Stimulated activated CD8-positive, alpha-beta memory T cell treated with anti-CD3 and anti-CD28 coated beads, Interleukin-2, amount 100 ng/mL, for 48 hours (primary cell): ENCODE results near the gene DHRS13.

Experiments used
- DNase-seq, 2 donors: peaks; one replicate each; pipeline ENCODE4 v3.0.0-alpha.2; 2020; ENCODE audit warnings: low read depth in 2 of 2

Gene DHRS13, protein sequence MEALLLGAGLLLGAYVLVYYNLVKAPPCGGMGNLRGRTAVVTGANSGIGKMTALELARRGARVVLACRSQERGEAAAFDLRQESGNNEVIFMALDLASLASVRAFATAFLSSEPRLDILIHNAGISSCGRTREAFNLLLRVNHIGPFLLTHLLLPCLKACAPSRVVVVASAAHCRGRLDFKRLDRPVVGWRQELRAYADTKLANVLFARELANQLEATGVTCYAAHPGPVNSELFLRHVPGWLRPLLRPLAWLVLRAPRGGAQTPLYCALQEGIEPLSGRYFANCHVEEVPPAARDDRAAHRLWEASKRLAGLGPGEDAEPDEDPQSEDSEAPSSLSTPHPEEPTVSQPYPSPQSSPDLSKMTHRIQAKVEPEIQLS

DNA sequence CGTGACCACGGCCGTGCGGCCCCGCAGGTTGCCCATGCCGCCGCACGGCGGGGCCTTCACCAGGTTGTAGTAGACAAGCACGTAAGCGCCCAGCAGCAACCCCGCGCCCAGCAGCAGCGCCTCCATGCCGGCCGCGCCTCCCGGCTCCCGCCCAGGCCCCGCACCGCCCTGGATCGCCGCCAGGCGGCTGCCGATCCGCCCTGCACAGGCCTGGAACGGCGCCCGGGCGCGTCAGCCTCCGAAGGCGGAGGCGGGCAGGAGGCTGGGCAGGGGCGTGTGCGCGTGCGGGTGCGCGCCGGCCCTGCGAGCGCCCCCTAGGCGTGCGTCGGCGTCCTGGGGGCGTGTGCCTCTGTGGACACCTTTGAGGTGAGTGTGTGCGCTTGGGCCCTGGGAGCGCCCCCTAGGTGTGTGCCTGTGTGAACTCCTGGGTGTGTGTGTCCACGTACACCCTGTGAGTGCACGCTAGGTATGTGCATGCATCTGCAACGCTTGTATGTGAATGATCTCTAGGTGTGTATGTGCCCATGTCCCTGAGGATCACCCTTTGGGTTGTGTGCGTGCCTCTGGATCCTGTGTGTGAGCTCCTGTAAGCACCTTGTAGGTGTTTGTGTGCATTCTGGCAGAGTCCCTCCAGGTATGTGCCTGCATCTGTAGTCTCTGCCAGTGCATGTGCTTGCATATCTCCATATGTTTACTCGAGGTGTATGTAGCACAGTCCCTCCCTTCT, at the start of gene DHRS13:
DHRS13 (minus strand) TSS at position 261 of the 727 bp plus-strand sequence; CDS start at position 126, 135 bp downstream.
- DNase-seq = peak; percentile 87 to 94

DNA sequence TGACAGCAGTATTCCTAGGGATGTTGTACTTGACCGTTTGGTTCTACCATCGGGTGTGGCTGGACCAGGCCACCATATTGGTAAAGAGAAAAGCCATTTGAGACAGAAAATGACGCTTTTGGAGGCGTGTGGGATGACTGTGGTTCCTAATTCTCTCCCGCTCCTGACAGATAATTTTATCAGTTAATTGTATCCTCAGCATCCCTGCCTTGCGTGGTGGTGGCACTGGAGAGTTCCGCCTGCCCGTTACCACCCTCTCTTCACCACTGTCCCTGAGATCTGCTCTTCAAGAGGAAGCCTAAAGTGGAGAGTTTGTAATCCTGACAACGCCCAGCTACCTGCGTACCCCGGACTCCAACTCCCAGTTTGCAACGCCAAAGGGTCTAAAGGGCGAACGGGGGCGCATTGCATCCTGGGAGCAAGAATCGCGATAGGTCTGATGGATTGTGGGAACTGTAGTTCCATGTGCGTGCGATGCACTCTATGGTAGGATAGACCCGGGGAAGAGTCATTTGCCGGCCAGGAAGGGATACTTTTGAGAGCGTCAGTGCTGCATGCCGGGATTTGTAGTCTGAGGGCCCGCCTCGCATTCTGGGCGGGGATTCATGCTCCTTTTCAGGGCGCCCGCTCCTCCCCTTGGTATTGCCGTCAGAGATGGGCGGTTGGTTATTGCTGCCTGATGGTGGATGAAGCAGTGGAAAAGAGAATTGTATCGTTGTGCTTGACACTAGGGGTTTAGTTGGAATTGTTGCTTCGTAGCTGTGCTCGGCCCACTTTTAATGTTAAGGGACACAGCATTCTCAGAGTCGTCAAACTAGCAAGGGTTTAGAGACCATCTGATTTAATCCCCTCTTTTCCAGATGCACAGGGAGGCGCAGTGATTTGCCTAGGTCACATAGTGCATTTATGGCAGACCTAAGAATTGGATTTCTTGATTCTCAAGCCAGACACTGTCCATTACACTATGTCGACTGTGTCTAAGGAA, 49.4 kb upstream of the DHRS13 start:
- DNase-seq = peak; percentile 84 to 91

DNA sequence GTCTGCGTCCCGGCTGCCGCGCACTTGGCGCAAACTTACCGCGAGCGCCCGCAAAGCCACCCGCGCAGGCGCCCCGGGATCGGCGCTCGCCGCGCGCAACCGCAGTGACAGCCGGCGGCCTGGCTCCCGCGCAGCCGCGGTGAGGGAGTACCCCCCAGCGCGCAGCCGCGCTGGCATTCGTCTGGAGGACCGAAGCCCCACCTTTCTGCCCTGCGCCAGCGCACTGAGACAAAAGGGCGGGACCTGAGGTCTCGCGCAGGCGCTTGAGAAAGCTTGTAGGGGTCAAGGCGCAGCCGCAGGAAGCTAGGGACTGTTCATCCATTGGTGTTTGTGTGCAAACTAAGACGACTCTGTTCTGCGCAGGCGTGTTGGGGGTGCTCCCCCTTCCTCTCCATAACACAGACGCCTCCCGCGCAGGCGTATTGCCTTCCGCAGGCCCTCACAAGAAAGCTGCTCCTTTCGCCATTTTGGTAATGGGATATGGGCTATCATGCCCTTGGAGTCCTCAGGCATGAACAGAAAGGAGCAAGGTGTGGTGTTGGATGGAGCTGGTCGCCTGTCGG, 48.6 kb upstream of the DHRS13 start, which contains the start of gene PHF12:
PHF12 (minus strand) TSS at position 91 of the 563 bp plus-strand sequence. CDS start 558 bp downstream, outside the sequence.
- DNase-seq = peak; percentile 99

DNA sequence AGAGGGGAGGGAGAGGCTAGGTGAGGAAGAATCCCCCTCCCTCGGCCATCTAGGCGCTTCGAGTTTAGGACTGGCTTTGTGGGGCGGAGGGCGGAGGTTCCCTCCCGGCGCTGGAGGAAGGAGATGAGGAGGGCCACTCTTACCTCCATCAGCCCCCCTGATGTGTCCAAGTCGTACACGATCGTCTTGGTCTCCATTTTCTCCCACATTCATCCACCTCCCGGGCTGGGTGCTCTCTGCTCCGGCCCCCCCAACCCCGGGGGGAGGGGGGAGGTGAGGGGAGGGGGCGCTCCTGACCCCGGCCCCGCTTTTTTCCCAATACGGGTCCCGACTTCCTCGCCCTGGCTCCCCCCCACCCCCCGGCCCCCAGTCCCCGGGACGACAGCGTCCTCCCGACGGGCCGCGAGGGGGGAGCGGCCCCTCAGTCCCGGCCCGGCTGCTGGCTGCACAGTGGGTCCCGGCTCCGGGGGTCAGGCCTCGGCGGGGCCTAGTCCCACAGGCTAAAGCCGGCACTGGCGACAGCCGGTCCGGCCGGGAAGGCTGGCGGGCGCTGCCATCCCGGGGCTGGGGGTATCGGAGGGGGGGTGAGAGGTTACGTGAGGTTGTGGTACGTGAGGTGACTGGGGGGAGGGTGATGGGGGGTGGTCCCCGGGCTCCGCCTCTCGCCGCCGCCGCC, 48.0 kb upstream of the DHRS13 start:
- no peak for DNase-seq

DNA sequence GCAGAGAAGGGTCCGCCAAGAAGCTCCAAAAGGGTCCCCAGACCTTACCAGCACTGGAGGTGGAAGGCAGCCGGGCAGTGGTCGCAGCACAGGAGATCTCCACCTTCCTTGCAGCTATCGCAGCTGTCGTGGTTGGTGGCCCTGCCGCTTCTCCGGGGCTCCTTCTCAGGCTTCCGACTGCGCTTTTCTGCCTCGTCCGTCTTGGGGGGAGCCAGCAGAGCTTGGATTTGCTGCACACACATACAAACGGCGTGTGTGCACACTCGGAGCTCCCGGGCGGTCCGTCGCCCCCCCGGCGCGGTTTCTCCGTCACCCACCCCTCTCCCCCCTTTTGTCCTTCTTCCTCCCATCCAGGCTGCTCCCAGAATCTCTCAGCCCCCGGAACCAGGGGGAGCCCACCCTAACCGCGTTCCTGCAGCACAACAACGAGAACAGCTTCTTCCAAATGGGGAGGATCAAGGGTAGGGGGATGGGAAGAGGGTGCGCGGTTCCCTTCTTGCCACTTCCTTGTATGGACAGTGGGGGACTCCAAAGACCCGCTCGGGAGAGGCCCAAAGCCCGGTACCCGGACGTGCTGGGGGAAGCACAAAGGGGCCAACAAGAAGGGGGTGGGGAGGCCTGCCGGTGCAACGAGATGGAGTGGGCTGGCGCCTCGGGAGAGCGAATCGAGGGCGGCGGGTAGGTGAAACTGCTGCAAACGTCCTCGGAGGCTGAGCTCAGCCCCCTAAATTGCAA, 47.3 kb upstream of the DHRS13 start:
- peak in 1 of 2 donors; percentile 32 for DNase-seq

DNA sequence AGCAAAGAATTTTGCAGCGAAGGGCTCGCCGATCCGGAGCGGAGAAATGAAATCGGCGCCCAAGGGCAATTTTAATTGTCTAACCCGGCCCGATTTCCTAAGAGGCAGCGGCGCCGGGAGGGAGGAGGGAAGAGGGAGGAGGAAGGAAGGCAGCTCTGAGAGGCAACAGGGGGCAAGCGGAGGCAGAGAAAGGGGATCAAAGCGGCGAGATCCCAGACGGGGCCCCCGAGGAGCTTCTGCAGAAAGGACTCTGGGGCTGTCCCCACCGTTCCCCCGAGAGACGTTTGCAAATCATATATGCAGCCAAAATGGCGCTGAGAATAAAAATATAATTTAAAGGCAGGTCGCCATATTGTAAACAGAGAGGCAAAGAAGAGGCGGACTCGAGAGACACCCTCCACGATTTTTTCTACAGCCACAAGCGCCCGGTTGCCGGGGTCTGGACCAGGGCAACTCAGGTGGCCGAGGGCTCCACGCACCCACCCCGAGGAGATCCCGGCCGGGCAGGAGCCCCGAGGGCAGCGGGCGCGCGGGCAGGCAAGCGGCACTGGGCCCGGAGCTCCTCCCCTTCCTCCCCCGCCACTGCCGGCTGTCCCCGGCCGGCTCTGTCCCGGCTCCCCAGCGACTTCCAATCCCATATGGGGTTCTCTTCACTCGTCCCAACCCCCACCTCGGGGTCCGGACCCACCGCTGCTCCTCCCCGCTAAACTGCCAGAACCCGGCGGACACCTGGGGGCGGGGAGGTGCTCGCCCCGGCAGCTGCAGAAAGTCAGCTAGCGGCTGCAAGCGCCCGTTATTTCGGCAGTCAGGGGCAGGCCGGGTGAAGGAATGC, 46.5 kb upstream of the DHRS13 start:
- peak; percentile 36 to 56 for DNase-seq

DNA sequence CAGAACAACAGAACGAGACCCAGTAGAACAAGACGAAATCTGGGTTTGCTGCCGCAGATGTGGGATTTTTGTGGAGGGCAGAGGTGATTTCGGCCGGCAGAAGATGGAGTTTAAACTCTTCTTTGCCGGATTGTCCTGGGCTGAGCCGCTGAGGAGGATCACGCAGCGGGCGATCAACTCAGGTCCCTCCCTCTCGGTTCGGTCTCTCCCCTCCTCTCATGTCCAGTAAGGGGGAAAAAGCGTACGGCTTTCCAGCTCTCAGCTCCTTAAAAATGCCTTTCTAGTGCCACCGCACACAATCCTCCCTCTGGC, 46.0 kb upstream of the DHRS13 start:
- no peak for DNase-seq

DNA sequence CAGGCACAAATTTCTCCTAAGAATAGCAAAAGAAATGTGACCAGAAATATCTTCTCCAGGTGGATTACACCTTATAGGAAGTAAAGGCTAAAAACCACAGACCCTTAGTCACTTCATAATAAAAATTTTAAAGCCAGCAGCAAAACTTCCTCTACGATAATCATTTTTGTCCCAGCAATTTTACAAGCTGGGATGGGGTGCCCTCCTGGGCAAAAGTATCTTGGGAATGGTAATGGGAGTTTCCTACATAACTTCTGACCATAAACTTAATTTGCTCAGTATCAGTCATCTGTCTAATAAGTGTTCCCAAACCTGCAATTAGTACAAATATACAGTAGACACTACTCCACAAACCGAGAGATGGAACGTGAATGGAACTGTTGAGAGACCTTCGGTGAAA, 45.5 kb upstream of the DHRS13 start:
- no peak for DNase-seq

DNA sequence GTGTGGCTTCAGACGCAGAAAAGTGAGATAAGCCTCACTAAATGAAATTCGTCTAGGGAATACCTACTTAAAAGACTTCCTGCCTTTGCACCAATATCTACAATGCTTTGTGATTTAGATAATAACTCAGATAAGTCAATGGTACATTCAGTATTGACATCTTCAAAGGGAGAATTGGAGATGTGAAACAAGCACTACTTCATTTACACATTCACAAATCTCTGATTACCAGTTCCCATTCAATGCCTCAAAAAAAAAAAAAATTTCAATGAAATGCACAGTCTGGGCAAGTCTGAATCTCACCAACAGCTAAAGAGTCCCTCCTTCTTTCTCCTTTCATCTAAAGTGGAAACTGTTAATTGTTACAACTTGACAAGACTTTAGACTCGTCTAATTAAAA, 44.8 kb upstream of the DHRS13 start:
- DNase-seq = no peak

DNA sequence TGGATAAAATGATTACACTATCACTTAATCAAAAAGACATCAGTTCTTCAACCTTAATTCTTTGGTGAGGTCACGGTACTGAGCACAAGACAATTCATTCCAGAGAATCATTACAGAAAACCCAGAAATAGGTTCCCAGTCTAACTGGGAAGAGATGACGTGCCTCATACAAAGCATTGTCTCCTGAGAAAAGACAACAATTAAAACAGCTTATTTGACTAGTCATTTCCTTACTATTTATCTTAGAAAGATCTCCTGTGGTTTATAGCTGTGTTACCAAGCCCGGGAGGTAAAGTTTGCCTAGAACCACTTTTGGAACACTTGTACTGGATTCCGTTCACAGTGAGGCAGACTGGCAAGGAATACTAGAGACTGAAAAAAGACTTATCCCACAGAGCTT, 43.4 kb upstream of the DHRS13 start:
- no peak for DNase-seq

DNA sequence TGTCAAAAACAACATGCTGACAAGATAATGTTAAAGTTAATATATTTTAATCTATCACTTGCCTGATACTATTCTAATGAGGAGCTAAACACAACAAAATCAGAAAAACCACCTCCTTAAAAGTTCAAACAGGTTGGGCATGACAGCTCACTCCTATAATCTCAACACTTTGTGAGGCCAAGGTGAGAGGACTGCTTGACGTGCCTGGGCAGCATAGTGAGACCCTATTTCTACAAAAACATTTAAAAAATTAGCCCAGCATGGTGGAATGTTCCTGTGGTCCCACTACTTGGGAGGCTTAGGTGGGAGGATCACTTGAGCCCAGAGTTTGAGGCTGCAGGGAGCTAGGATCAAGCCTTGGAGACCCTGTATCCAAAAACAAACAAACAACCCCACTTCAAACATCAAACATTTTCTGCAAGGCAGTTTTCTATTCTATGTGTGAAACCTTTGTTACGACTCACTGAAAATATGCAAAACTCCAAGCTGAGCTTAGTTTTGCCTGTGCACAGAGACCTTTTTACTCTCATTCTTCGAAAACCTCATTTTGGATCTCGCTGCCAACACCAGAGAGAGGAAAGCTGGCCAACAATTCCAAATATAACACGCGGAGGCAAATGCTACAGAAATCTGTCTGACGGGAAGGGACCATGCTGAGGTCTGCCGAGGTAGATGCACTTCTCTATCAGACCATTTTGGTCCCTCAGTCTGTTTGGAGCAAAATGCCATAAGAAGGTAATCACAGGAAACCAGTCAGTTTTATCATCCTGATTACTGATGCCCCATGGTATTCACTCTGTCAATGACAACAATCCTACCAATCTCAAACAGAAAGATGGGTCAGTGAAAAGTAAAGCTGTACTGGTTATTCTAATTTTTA, 42.2 kb upstream of the DHRS13 start:
- no peak for DNase-seq

DNA sequence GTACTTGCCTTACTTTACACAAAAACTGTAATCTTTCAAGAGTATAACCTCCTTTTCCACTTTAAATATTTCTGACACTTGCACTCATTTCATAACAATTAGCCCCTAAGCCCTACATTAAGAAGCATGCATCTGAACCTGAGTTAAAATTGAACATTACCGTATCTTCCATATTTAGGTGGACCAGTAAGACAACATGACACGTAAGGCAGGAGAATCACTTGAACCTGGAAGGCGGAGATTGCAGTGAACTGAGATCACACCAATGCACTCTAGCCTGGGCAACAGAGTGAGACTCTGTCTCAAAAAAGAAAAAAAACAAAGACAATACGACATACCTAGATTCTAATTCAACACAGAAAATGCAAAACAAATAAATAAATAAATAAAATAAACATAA, 41.5 kb upstream of the DHRS13 start:
- DNase-seq = no peak

DNA sequence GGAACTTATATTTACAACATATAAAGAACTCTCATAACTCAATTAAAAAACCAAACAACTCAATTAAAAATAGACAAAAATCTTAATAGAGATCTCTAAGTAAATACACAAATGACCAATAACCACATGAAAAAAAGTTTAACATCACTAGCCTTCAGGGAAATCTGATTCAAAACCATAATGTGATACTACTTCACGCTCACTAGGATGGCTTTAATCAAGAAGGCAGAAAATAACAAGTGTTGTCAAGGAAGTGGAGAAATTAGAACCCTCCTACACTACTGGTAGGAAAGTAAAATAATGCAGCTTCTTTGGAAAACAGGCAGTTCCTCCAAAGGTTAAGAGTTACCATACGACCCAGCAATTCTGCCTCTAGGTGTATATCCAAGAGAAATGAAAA, 40.0 kb upstream of the DHRS13 start:
- DNase-seq = no peak

DNA sequence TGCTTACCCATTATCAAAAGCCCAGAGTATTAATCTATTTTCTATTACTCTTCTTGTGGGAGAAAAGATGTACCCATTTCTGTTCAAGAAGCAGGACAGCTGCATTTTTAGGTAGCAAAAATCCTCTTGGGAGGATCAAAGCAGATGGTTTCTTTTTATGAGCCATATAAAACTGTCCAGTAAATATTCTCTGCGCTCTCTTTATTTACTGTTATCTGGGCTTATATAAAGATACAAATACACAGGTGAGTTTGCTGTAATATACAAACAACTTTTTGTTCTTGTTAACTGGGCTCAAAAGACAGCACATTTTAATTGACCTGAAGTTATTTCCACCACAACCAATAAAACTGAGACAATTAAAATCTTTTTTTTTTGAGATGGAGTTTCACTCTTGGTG, 38.4 kb upstream of the DHRS13 start:
- no peak for DNase-seq

DNA sequence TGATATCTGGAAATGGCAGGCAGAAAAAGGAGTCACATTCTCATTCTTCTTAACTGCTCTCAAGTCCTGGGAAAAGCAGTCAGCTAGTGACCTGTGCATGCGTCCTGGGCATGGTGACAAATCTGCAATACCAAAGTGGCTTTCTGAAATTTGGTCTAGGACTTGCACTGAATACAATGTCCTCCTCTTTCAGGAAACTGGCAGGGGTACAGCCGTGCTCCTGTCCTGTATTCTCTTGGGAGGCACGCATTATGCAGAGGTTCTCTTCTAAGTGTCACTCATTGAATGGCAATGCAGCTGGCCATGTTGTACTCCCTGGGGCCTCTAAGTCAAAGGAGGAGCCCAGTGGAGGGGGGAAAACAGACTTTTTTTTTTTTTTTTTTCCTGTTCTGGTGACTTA, 37.8 kb upstream of the DHRS13 start:
- DNase-seq = no peak

DNA sequence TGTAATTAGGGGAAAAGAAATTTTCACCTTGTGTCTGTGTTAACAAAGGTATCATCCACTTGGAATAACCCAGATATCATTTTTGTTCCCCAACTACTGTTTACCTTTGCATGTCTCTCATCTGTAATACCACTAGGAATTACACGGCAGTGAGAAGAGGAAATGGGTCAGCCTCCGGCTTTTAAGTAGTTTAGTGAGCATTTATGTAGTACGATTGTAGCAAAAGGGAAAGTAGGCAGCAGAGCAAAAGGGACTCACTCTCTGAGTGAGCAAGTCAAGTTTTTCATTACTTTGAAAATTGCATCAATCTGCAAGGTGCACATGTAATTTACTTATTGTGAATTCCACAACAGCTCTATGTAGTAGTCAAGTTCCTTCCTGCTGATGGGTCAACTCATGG, 37.3 kb upstream of the DHRS13 start:
- DNase-seq = no peak

DNA sequence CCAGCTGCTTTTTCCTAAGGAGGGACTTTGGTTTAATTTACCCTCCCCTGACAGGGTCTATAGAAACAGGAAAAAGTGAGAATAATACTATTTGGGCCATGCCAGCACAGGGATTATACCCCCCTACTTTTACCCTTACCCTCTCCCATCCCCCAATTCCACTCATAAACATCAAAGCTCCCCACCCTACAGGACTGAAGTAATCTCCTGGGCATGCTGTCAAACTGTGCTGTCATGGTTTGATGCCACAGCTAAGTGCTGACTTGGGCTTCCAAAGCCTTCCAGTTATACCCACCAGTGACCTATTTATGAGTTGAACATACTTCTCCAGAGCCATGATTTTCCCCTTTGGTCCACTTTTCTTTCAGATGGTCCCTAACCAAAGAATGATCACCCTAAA, 35.7 kb upstream of the DHRS13 start:
- no peak for DNase-seq

DNA sequence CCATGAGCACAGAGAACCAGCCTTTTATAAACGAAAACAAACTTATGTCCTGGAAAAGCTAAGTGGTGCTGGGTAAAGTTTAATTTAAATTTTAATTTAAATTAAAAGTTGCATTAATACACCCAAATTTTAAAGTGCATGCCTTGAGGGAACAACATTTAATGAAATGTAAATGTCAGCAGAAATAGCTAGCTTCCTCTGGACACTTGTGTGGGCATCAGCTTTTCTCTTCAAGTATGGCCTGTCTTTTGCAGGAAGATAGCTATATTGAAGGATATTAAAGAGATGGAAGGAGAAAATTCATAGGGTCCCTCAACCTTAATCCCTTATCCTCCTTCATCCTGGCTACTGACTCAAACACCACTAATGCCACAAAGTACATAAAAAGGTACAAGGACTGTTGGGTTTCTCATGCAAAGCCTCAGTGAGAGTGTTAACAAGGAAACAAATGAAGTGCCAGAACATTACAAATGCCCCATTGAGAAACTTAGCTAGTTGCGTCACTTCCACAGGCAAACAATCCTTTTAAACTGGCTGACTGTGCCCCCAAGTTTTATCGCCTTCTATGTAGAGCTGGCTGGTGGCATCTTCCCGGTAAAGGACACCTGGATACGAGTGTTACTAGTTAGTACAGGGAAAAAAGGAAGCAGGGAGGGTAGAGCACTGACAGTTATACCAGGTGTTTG, 34.3 kb upstream of the DHRS13 start:
- DNase-seq = no peak
